ENCODE results near the gene RHOT1. TPM values are rescaled to one million over a fixed set of nuclear protein-coding genes. Genes with fewer than 3 reads are reported as not detected.
"Not testable (repeated sequence)": the region's sequence is repeated elsewhere in the genome, so short reads cannot be mapped to it uniquely, and the experiment has no call there.

RHOT1 gene
- total RNA-seq, 1 donor from 2014 or later: 35.9 TPM

DNA sequence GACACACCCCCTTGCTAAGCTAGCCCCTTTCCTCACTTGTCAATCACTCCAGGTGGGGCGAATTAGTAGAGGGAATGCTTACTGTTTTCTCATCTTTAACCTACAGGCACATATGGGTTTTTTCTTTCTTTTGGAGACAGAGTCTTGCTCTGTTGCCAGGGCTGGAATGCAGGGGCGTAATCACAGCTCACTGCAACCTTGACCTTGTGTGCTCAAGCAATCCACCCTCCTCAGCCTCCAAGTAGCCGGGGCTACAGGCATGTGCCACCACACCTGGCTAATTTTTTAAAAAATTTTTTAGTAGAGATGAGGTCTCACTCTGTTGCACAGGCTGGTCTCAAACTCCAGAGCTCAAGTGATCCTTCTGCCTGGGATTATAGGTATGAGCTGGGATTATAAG, 84.6 kb downstream of the RHOT1 start:
- no peak for DNase-seq (ENCODE audit: low read depth, low spot score)

DNA sequence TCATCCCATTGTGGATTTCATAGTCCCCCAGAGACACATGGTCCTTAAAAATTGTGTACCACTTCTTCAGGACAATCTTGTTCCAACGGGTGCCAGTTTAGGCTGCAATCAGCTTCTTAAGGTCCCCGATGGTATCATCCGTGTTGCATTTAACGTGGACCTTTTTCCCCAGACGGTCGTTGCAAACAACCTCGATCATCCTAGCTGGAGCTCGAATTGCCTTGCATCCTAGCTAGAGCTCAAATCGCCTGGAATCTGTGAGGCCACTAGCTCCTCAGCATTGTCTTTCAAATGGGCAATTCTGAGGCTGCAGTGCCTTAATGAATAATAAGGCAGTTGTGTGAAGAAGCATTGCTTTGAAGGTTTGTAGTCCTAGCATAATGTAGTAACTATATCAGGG, 85.6 kb downstream of the RHOT1 start:
- no peak for DNase-seq (ENCODE audit: low read depth, low spot score)

DNA sequence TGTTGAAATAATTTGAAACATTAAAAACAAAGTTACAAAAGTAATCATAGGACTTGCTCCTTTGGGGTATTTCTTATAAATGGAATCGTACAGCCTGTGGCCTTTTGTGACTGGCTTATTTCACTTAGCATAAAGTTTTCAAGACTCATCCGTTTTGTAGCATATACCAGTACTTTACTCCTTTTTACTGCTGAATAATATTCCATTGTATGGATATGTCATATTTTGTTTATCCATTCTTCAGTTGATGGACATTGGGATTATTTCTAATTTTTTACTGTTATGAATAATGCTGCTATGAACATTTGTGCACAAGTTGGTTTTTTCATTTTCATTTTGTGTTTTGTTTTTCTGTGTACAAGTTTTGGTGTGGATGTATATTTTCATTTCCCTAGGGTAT, 93.3 kb downstream of the RHOT1 start:
- no peak for DNase-seq (ENCODE audit: low read depth, low spot score)

DNA sequence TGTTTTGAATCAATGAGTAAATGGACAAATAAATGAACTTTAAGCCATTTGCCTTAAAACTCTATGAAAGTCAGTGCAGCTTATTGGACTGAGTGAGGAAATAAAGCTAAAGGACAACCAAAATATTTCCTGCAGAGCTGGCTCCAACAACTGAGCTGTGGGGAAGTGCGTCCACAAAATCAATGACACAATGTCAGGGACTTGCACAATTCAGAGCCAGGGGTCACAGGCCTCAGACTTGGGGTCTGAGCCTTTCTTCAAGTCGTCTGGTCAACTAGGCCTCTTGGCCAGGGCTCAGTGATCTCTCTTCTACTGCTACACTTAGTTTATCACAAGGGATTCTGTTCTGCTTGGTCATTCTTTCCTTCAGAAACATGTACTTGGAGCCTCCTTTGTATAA, 97.2 kb downstream of the RHOT1 start:
- DNase-seq (ENCODE audit: low read depth, low spot score): no peak

DNA sequence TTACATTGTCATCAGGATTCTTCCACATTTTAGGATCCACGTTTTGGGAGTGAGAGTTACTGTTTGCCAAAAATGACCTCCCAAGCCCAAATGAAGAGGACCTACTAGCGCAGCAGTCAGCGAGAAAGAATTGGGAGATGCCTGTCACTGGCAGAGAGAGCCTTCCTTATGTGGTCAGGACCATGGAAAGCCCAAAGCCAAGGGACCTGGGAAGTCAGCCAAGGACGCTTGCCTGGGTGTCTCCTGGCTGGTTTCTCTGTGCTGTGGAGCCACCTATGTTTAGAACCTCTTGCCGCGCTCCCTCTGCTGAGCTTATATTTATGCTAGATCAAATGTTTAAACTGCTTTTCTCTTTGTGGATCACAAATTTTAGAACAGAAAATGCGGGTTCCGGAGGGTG, 98.4 kb downstream of the RHOT1 start:
- no peak for DNase-seq (ENCODE audit: low read depth, low spot score)

DNA sequence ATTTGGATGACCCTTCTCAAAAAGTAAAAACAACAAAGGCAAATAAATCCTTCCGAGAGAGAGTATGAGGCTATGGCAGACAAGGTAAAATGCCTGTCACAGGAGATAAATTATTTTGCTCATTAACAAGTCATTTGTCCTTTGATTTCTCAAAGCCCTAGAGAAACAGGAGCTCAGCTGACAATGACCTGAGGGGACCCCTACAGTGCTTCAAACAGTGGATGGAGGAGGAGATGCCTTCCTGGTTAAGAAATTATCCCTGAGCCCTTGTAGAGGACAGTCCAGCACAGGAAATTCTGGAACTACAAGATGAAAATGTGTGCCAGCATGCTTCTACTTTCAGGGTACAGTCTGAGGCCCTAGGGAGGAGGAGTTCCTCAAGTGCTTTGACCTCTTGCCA, 99.3 kb downstream of the RHOT1 start:
- no peak for DNase-seq (ENCODE audit: low read depth, low spot score)

DNA sequence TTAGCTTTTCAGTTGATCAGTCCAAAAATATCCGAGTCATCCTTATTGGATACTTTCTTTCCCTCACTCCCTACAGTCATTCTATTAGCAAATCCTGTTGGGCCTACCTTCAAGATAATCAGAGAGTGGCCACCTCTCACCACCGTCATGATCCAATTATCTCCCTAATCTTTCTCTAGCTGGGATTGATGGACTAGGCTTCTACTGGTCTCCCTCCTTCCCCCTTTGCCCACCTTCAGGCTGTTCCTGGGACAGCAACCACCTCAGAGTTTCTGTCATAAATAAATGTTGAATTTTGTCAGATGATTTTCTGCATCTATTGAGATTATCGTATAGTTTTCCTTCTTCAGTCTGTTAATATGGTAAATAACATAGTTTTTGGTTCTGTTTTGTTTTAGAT, 107.2 kb downstream of the RHOT1 start:
- DNase-seq (ENCODE audit: low read depth, low spot score): no peak

DNA sequence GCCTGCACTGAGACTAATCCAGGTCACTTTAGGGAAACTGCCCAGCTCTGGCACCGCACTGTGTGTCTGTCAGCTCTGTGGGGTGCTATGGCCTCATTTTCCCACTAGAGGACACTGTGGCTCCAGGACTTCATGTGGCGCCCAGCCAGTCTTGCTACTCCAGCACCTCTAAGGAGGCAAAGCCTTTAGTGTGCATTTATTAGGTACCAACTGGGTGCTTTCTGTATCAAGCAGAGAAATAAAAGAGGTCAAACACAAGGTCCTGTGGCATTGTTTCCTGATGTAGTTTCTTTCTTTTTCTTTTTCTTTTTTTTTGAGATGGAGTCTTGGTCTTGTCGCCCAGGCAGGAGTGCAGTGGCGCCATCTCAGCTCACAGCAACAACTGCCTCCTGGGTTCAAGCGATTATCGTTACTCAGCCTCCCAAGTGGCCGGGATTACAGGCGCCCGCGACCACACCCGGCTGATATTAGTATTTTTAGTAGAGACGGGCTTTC, 110.9 kb downstream of the RHOT1 start:
- DNase-seq (ENCODE audit: low read depth, low spot score): peak; percentile 19

DNA sequence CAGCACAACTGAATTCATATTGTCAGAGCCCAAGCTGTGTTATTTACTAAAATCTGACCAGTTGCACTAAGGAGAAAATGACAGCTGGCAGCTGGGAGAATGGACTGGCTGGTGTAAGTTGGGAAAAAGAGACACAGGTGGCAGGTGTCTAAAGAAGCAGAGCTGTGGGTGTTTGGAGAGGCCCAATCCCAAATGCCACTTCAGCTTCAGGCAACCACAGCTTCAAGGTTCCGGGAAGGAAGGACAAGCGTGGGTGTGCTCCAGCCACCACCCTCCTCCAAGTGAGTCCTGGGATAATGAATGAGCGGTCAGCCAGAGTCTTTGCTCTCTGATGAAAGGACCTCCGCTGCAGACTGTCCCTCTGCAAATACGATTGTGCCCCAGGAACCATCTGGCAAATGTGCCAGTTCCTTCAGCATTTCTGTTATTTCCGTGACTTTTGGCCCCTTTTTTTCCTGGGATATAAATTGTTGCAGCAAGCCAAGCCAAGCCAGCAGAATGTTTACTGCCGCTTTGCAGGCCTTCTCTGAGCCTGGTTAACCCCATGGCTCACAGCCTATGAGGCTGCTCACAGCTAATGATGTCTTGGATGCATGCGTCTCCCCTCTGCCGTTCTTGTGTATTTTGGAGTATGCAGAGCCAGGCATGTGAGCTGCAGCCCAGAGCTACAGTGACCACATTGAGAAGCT, 113.9 kb downstream of the RHOT1 start:
- no peak for DNase-seq (ENCODE audit: low read depth, low spot score)

DNA sequence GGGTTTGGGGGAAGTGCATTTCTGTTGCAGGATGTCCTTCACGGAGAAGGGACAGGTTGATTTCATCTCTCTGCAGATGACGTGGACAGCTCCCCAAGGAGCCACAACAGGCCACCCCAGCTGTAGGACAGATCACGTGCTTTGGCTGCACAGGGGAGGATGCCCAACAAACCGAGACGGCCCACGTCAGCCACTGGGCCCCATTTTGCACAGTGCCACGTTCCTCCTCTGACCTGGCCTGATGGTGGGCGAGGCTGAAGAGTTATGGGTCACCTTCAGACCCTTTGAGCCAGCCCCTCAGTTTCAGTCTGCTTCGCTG, 114.4 kb downstream of the RHOT1 start:
- no peak for DNase-seq (ENCODE audit: low read depth, low spot score)

DNA sequence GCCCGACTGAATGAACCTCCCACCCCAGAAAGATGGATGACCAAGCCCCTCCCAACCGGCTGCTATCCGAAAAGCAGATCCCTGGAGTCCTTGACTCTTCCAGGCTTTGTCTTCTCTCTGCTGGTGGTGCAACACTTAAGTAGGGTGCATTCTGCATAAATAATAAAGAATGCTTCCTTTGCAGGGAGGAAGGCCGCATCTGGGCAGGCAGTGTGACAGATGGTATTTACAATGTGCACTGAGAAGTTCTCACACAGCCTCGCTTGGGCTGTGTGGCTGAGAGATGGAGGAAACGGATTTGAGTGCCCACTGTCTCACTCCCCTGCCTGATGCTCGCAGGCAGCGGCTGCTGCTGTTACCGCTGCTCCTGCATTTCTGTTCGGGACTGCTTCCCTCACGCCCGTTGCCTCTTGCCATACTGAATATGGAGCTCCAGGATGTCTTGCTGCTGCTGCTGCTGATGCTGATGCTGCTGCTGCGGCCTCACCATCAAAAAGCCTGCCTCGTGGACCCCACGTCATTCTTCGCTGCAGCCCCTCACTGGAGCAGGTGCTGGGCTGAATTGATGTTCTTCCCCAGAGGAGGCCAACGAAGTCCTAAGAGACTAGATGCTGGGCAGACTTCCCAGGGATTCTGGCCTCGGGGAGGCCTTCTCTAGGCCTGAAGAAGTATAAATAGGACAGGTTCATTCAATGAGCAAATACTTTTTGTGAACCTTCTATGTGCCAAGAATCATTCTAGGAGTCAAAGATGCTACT, 116.3 kb downstream of the RHOT1 start:
- no peak for DNase-seq (ENCODE audit: low read depth, low spot score)

DNA sequence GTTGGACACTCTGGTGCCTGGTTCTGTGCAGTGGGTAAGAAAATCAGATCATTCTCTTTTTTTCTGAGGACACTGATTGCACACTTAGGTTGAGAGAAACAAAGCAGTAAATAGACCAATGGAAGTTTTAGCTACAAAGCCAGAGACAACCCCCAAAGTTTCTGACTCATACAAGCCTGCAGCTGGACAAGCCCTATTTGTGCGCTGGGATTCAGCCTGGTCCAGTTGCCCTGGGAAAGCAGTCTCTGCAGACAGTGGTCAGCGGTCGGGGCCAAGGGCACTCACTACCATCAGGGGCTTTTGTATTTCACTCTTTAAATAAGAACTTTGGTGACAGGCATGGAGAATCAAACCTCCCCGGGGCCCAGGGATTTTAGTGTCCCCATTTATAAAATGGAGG, 117.3 kb downstream of the RHOT1 start:
- DNase-seq (ENCODE audit: low read depth, low spot score): no peak

DNA sequence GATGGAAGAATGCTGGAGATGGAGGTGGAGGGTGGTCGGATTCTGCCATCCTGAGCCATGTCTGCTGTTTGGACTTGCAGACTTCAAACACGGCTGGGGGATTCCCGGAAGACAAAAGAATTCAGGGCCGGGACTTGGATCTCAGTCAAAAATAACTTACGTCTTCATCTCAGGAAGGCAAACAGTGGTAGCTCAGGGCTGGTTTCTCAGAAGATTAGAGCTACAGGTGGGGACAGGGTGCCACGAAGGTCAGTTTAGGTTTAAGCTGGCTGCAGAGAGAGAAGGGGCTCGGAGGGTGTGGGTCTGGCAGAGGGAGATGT, 119.1 kb downstream of the RHOT1 start:
- DNase-seq (ENCODE audit: low read depth, low spot score): no peak

DNA sequence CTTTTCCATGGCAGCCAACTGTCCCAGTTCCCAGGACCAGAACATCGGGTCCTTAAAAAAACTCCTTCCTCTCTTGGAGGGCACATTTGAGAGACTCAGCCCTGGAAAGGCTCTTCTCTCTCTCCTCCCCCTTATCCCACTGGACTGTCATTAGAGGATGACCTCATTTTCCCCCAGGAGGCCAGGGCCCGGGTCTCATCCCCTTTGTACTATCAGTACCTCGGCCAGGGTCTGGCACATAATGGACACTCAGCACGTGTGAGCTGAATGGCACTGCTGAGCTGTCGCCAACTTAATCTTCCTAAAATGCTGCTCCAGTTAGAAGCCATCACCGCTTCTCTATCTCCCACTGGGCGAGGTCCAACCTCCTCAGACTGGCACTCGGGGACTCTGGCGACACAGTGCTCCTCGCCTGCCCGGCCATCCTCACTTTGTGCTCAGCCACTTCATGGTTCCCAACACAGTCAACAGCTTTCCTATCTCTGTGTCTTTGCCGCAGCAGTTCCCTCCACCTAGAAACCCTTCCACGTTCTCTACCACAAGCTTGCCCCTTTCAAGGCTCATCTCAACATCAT, 119.7 kb downstream of the RHOT1 start:
- DNase-seq (ENCODE audit: low read depth, low spot score): no peak

DNA sequence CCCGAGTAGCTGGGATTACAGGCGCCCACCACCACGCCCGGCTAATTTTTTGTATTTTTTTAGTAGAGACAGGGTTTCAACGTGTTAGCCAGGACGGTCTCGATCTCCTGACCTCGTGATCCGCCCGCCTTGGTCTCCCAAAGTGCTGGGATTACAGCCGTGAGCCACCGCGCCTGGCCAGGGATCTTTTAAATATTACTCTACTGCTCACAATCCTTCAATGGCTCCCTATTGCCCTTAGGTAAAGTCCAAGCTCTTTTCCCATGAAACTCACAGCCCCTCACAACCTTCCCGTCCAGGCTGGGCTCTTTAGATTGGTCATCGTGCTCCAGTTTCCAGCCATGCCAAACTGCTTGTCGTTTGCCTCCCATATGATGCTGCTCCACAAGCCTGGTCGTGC, 121.2 kb downstream of the RHOT1 start:
- DNase-seq (ENCODE audit: low read depth, low spot score): not testable (repeated sequence)

DNA sequence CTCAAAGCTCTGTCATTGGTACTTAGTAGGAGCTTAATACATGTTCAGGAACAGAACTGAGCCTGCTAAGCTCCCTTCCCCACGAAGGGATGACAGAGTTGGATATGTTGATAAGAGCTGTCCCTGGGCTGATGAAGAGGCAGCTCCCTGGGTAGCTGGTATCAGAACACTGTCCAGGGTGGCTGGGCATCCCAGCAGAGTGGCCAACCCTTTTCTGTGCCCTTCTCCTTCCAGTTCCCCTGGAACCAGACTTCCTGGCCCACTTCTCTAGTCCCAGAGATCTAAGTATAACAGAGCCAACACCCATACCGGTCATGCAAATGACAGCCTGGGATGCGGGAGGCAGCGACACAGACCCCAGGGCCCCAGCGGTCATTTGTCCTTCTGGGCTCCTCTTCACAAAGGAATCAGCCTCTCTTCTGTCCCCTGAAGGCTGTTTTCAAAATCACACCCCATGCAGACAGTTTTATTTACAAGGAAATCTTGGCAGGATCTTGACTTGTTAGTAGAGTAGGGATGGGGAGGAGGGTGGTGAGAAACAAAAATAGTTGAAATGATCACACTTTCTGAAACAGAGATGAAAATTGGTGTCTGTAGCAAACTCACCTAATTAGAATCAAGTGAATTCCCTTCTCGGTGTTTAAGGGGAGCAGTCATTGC, 122.0 kb downstream of the RHOT1 start:
- no peak for DNase-seq (ENCODE audit: low read depth, low spot score)

DNA sequence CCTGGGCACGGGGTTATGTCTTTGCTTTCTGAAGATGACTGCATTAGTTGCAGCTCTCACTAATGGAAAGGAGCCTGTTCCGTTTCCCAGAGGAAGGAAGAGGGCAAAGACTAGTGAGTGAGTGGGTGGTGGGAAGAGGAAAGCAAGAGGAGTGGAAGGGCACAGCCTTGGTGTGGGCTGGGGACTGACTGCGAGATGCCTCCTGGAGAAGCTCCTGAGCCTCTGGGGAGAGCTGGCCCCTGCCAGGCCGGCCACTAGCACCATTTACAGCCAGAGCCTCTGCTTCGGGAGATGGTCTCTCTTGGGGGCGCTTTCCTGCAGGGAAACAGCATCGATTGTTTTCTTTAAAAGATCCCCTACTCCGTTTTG, 122.5 kb downstream of the RHOT1 start:
- DNase-seq (ENCODE audit: low read depth, low spot score): no peak

DNA sequence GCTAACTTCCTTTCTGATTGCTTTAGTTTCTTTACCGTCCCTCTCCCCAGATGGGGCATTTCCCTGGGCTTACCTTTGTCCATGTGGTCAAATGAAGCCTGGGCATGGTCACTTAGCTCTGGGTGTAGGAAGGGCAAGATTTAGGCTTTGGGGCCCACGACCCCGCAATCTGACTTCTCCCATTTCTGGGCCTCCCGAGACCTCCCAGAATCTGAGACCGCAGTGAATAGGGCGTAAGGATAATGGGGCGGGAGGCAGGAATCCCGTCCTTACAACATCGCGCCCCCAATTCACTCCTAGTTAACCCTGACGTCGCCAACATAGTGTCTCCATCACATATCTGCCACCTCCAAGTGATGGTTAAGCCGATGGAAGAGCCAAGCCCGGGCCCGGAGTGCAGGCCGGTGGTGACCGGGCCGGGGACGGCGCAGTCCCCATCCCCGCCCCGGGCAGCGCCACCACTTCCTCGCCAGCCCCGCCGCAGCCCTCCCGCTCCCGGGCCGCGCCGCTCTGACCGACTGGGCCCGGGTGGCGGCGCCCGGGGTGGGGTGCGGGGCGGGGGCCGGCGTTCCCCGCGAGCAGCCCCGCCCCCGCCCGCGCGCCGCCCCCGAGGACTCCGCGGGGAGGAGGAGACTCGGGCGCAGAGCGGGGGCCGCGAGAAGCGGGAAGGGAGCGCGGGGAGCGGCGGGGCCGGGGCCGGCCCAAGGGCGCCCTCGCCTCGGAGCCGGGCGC, 123.1 kb downstream of the RHOT1 start, which contains the start of gene RHBDL3:
Gene RHBDL3 (plus strand): TSS at position 641 of the 732 bp plus-strand sequence. CDS start 358 bp downstream, outside the sequence.
- no peak for DNase-seq (ENCODE audit: low read depth, low spot score)

DNA sequence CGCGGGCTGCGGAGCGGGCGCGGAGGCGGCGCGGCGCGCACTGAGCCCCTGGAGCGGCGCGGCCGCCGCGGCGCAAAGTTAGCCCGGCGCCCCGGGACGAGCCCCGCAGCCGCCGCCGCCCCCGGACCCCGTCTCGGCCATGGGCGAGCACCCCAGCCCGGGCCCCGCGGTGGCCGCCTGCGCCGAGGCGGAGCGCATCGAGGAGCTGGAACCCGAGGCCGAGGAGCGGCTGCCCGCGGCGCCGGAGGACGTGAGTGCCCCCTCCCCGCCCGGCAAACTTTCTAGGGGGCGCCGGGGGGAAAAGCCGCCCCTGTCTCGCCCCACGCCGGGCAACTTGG, 123.7 kb downstream of the RHOT1 start:
- no peak for DNase-seq (ENCODE audit: low read depth, low spot score)

DNA sequence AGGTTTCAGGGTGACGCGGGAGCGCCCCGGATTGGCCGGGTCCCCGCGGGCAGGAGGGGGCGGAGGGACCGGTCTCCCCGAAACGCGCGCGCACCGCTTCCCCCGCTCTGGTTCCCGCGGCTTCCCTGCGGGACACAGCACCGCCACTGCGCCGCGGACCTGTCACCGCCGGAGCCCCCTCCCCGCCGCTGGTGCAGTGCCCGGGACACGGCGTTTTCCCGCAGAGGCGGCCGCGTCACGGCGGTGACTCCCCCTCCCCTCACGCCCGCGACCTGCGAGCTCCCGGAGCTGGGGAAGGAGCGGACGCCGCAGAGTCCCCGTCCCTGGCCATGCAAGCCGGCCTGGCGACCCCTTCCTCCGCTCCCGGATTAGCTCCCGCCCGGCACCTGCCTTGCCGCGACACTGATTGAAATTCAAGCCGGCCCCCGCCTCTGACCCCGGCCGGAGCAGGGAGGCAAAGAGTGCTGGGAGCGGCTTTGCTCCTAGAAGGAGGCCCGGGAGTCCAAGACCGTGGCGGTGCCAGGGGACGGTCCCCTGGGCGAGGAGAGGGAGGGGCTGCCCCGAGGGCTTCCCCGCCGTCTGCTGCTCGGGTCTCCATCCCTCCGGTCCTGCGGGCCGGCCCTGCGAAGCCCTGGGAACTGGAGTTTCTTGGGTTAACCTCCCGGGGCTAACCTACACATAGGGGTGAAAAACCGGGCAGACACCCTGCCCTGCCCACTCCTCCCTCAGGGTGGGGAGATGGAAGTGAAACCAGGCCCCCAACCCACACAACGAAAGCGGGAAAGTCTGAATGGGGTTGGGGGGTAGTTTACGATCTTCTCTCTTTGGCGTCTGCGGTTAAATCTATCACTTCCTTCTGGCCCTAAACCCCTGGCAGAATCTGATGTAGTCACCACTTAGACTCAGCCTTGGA, 124.3 kb downstream of the RHOT1 start:
- DNase-seq (ENCODE audit: low read depth, low spot score): no peak

DNA sequence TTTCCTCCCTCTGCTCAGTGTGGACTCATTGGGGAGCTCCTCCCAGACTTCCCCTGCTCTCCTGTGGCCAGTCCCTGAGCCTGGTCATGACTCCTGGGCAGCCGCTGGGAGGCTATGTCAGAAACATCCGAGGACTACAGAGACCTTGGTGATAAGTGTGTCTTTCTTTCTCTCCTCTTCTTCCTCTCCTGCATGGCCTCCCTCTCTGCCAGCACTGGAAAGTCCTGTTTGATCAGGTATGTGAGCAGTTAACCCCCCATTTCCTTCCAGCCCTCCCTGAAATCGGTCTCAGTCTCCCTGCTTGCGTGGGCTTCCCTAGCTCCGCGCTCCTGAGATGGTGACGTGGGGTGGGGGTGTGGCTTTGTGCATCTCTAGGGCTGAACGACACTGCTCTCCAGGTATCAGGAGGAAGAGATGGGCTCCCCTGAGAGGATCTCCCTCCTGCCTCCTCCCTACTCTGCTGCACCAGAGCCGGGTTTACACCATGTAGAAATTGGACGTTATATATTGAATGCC, 125.4 kb downstream of the RHOT1 start:
- DNase-seq (ENCODE audit: low read depth, low spot score): no peak
